ENCODE measurements around the gene AGBL1.

DNA sequence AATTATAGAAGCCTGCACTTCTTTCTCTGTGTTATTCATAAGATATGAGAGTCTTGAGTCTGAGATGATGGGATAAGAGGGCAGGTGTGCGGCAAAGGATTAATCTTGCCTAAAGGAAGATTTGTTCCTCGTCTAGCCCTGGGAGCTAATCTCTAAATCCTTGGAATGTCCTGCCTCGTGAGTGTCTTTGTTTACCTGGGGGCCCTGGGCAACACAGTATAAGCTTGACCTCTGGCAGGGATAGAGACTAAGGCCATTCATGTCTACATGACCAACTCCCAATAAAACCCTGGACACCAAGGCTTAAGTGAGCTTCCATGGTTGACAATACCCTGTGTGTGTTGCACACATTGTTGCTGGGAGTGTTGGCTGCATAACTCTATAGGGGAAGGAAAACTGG, 3.2 kb upstream of the AGBL1 start:
- TF ChIP-seq POLR2A (IDR thresholded peaks at IDR 0.05; ENCODE audit: low read length) (no peak), GATA1 (IDR thresholded peaks at IDR 0.05; ENCODE audit: low read depth, low read length) (no peak)
